ENCODE data around the gene LRRC4C.
"Not testable (repeated sequence)": the region's sequence is repeated elsewhere in the genome, so short reads cannot be mapped to it uniquely, and the experiment has no call there.

Gene LRRC4C

DNA sequence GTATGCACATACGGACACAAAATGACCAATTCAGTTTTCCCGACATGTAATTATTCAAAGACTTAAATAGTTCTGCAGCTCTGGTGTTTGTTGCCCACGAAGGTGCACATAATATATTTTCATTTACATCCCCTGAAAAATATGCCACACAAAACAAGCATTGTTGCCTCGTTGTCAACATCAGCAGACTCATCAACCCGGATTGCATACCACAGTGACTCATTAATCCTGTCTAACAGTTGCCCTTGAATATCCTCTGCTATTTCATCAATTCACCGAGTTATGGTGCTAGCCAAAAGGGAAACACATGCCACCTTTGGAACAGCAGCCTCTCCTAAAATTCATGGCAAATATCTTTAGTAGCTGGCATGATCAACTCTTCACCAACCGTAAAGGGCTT lies 582.2 kb downstream of the LRRC4C start:
- H3K36me3 Mint-ChIP-seq (ENCODE audit: low read depth), result no peaks in the 10 kb centered on the region

DNA sequence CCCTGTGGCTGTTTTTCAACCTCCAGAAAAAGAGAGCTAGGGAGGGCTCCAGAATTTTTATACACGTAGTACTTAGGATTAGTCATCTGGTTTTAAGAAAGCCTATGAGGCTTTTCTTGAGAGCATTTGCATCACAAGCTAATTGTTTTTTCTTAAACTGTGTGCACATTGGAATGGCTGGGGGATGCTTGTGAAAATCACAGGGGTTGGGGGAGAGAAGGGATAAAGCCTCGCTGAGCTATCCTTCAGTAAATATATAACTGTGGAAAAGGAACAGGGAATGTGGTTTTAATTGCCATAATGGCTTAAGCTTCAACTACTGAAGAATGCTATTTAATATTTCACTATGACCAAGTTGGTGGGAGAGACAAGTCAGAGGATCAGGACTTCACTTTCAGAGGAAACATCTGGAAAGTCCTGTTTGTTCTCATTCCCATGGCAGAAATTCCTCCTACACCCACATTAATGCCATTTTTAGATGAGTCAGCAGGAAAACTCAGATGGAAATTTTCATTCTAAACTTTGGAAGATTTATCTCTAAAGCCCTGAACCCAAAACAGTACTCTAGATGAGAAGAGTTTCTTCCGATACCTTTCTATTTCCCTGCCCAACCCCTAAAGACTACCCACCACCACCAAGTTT lies 591.3 kb downstream of the LRRC4C start:
- peaks cover 15% of the 10 kb centered on the region for H3K9me3 Mint-ChIP-seq
- no peak for DNase-seq
- H3K36me3 Mint-ChIP-seq (ENCODE audit: low read depth), result no peaks in the 10 kb centered on the region
- no peak overlapping the region for H3K4me3 Mint-ChIP-seq
- H3K27ac Mint-ChIP-seq, result no peak overlapping the region
- H3K4me1 Mint-ChIP-seq (ENCODE audit: low read depth), result no peaks in the 10 kb centered on the region
- H3K27me3 Mint-ChIP-seq, result no peaks in the 10 kb centered on the region

More for the DNA sequence above, 582.2 kb downstream of the LRRC4C start:
- no peak overlapping the region for H3K4me3 Mint-ChIP-seq
- H3K4me1 Mint-ChIP-seq (ENCODE audit: low read depth), result no peaks in the 10 kb centered on the region
- no peaks in the 10 kb centered on the region for H3K27me3 Mint-ChIP-seq
- DNase-seq, result no peak
- no peak overlapping the region for H3K27ac Mint-ChIP-seq
- peaks cover 24% of the 10 kb centered on the region for H3K9me3 Mint-ChIP-seq

DNA sequence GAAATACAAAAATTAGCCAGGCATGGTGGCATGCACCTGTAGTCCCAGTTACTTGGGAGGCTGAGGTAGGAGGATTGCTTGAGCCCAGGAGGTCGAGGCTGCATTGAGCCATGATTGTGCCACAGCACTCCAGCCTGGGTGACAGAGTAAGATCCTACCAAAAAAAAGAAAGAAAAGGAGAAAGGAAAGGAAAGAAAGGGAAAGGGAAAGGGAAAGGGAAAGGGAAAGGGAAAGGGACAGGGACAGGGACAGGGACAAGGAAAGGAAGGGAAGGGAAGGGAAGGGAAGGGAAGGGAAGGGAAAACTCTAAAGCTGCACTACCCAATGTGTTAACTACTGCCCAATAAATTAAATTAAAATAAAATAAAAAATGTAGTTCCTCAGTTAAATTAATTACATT lies 601.7 kb downstream of the LRRC4C start:
- H3K4me3 Mint-ChIP-seq; H3K27me3 Mint-ChIP-seq; H3K36me3 Mint-ChIP-seq (ENCODE audit: low read depth); H3K27ac Mint-ChIP-seq; DNase-seq; H3K4me1 Mint-ChIP-seq (ENCODE audit: low read depth): not testable (repeated sequence)
- H3K9me3 Mint-ChIP-seq, result peaks cover 25% of the 10 kb centered on the region

DNA sequence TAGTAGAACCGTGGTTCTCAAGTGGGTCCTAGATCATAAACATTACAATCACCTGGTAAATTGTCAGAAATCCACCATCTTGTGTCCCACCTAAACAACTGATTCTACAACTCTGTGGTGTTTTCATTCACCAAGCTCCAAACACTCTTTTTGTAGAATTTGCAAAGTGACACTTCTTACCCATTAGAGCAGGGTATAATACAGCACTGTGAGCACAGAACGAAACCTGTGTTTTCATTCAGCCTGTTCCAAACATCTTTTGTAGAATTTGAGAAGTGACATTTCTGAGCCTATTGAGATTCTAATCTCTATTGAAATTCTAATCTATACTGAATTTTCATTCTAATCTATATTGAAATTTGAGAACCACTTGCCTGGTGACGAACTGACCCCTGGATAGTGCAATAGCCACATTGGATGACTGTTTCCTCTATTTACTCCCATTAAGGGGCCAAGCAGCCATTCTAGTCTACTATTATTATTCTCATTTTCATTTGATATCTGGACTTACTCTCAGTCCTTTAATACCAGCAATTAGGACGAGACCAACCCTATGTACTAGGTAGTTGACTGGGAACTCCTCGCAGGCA lies 616.6 kb downstream of the LRRC4C start:
- DNase-seq, result no peak
- H3K4me1 Mint-ChIP-seq (ENCODE audit: low read depth), result no peaks in the 10 kb centered on the region
- no peak overlapping the region for H3K27ac Mint-ChIP-seq
- H3K4me3 Mint-ChIP-seq, result no peak overlapping the region
- no peaks in the 10 kb centered on the region for H3K36me3 Mint-ChIP-seq (ENCODE audit: low read depth)
- no peaks in the 10 kb centered on the region for H3K27me3 Mint-ChIP-seq
- peaks cover 23% of the 10 kb centered on the region for H3K9me3 Mint-ChIP-seq

DNA sequence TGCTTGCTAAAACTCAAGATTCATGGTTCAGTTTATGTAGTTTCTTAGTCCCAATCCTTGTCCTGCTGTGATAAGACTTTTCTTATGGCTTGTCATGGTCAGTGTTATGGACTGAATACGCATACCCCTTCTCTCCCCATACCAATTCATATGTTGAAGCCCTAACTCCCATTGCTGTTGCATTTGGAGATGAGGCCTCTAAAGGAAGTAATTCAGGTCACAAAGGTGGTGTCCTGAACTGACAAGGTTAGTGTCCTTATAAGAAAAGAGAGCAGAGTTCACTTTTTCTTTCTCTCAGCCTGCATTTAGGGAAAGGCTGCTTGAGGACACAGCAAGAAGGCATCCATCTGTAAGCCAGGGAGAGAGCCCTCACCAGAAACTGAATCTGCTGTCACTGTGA lies 618.2 kb downstream of the LRRC4C start:
- DNase-seq, result no peak
- Mint-ChIP-seq H3K4me1 (ENCODE audit: low read depth) (no peaks in the 10 kb centered on the region), H3K27me3 (no peaks in the 10 kb centered on the region), H3K36me3 (ENCODE audit: low read depth) (no peaks in the 10 kb centered on the region), H3K9me3 (peaks cover 21% of the 10 kb centered on the region), H3K4me3 (no peak overlapping the region), H3K27ac (no peak overlapping the region)

DNA sequence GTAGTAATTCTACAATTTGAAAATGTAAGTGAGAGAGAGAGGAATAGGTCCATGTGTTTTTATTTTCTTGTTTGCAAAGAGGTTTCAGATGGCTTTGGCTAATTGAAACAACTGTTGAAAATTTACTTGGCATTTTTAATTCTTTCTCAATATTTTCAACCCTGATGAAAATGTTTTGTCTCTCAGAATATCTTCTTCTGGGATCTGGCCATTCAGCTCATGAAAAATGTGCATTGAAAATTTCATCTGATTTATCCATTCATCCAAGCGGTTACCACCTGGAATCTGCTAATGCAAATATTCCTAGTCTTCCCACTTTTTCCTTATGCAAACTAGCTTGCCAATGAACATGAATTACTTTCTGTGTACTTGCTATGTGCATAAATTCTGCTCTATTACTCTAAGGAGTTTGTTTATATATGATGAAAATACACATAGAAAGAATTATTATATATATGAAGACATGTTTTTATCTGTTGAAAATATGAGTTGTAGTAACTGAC lies 621.2 kb downstream of the LRRC4C start:
- H3K9me3 Mint-ChIP-seq, result peaks cover 21% of the 10 kb centered on the region
- no peaks in the 10 kb centered on the region for H3K4me1 Mint-ChIP-seq (ENCODE audit: low read depth)
- no peak overlapping the region for H3K27ac Mint-ChIP-seq
- H3K27me3 Mint-ChIP-seq, result no peaks in the 10 kb centered on the region
- no peak overlapping the region for H3K4me3 Mint-ChIP-seq
- H3K36me3 Mint-ChIP-seq (ENCODE audit: low read depth), result no peaks in the 10 kb centered on the region
- no peak for DNase-seq

DNA sequence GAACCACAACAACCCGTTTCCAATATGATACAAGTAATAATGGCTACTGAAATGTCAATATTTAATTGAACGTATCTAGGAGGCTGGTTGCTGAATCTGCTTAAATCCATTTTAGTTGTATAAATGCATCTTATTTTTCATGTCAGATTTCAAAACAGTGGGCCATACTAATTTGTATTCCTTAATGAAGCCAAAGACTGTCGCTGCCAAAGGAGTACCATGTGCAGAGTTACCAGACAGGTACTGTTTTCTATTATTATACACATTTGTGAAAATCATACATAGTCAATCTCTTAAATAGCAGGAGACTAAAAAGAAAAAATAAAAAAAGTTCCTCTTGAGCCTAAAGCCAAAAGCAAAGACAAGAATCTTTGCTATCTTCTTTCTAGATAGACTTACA lies 632.3 kb downstream of the LRRC4C start:
- Mint-ChIP-seq H3K4me3 (no peak overlapping the region), H3K27ac (no peak overlapping the region), H3K9me3 (peaks cover 12% of the 10 kb centered on the region), H3K36me3 (ENCODE audit: low read depth) (no peaks in the 10 kb centered on the region), H3K4me1 (ENCODE audit: low read depth) (no peaks in the 10 kb centered on the region), H3K27me3 (no peaks in the 10 kb centered on the region)
- no peak for DNase-seq

DNA sequence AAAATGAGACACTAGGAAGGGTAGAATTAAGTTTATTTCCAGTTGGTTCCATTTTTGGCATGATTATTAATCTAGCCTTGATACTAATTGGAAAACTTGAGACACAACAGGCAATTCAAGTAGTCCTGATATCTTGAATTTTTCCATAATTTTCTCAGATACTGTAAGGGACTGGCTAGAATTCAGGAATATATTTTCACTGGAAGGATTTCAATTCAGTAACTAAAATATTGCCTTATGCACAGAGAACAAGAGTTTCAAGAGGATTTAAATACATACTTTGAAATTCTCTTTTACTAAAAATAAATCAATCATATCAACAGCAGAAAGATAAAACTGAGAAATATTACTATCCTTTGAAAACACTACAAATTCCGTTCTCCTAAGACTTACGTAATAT lies 632.9 kb downstream of the LRRC4C start:
- H3K4me3 Mint-ChIP-seq, result no peak overlapping the region
- H3K27me3 Mint-ChIP-seq, result no peaks in the 10 kb centered on the region
- H3K9me3 Mint-ChIP-seq, result peaks cover 14% of the 10 kb centered on the region
- H3K4me1 Mint-ChIP-seq (ENCODE audit: low read depth), result no peaks in the 10 kb centered on the region
- H3K36me3 Mint-ChIP-seq (ENCODE audit: low read depth), result no peaks in the 10 kb centered on the region
- no peak for DNase-seq
- H3K27ac Mint-ChIP-seq, result no peak overlapping the region

DNA sequence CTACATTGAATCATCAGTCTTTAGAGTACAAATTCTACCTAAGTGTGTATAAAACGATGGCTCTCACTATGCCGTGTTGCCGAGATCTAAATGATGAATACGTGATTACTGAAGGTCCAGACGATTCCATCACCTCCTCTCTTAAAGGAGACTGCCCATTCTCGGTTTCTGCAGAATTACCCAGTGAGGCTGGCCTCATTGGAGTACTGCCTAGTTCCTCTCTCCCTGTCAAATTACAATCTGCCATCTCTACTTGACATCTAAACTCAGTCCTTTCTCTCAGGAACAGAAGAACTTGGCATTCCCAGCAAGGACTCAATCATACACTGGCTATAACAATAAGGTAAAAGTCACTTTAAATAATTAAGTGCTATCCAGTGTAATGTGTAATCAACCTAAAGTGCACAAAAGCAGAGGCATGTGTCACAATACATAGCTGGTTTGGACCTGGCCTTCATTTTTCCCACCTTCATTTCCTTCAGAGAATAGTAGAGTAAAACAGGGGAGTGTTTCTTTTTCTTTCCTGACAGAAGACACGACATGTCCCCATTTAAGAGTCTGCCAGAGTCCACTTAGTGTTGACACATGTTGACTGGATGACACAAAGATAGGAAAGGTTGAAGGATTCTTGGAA lies 634.1 kb downstream of the LRRC4C start:
- H3K27me3 Mint-ChIP-seq, result no peaks in the 10 kb centered on the region
- DNase-seq, result no peak
- H3K4me1 Mint-ChIP-seq (ENCODE audit: low read depth), result no peaks in the 10 kb centered on the region
- no peak overlapping the region for H3K4me3 Mint-ChIP-seq
- no peaks in the 10 kb centered on the region for H3K36me3 Mint-ChIP-seq (ENCODE audit: low read depth)
- no peak overlapping the region for H3K27ac Mint-ChIP-seq
- H3K9me3 Mint-ChIP-seq, result peaks cover 14% of the 10 kb centered on the region

DNA sequence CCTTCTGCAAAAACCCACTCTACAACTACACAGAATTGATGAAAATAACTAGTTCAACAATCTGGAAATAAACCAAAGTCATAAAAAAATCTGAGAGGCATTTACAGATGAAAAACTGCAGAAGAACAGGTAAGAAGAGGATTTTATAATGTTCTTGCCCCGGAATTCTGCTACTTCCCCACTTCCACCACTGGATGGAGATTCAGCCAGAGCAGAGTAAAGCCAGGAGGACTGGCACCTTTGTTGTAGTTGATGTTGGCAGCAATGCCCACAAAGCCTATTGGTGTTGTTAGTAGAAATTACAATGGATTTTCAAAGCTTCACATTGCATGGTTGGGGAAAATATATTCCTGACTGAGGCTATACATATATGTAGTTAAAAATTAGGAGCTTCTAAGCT lies 640.2 kb downstream of the LRRC4C start:
- Mint-ChIP-seq H3K27ac (no peak overlapping the region), H3K27me3 (no peaks in the 10 kb centered on the region), H3K9me3 (peaks cover 32% of the 10 kb centered on the region), H3K4me3 (no peak overlapping the region), H3K36me3 (ENCODE audit: low read depth) (no peaks in the 10 kb centered on the region), H3K4me1 (ENCODE audit: low read depth) (no peaks in the 10 kb centered on the region)
- no peak for DNase-seq

DNA sequence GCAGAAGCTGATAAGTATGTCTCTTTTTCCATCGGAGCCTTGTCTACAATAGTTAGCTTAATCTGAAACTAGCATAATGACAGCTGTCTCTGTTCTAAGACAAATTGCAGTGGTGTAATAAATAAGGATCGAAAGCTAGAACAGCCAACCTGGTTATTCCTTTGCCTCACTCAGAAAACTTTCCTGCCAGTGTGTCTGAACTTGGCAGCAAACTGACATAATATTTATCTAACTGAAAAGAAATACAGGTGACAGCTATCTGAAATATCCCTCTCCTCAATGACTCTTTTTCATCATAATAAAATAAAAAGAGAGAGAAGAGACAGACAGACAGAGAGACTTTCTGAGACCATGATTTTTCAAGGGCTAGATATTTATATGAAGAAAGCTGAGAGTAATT lies 642.5 kb downstream of the LRRC4C start:
- H3K4me1 Mint-ChIP-seq (ENCODE audit: low read depth), result no peaks in the 10 kb centered on the region
- no peak overlapping the region for H3K4me3 Mint-ChIP-seq
- H3K27me3 Mint-ChIP-seq, result no peaks in the 10 kb centered on the region
- DNase-seq, result no peak
- H3K27ac Mint-ChIP-seq, result no peak overlapping the region
- no peaks in the 10 kb centered on the region for H3K36me3 Mint-ChIP-seq (ENCODE audit: low read depth)
- H3K9me3 Mint-ChIP-seq, result peaks cover 26% of the 10 kb centered on the region

DNA sequence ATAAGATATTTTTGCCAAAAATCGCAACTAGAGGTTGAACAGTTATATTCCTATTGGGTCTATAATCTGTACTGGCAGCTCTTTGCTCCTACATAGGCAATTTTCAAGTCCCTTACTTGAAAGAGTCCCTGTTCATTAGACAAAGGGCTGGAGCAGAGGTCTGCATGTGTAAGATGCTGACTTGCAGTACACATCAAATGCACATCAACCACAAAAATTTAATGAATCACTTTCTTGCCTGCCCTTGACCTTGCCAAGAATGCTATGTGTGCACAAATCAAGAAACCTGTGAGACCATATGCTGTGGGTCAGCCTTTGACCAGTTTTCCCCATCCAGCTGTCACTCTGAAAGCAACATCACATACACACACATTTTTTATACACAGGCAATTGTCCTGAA lies 661.5 kb downstream of the LRRC4C start:
- H3K27me3 Mint-ChIP-seq, result no peaks in the 10 kb centered on the region
- DNase-seq, result no peak
- H3K36me3 Mint-ChIP-seq (ENCODE audit: low read depth), result no peaks in the 10 kb centered on the region
- H3K4me1 Mint-ChIP-seq (ENCODE audit: low read depth), result no peaks in the 10 kb centered on the region
- H3K27ac Mint-ChIP-seq, result no peak overlapping the region
- H3K4me3 Mint-ChIP-seq, result no peak overlapping the region
- peaks cover 24% of the 10 kb centered on the region for H3K9me3 Mint-ChIP-seq

DNA sequence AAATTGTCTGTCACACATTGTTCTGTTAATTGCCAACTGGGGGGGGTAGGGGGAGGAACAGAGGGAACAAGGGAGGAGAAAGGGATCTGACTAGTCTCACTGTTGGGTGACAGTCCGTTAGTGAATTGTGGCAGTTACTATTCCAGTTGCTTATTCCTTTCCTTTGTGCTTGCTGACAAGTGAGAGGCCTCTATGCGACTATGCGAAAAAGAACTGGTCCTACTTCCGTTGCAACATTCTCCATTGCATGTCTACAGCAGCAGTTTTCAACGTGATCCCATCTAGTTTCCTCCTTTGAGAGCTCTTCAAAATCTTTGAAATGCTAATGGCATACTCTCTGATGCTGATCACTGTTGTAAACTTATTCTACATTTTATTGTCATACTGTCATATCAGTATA lies 672.2 kb downstream of the LRRC4C start:
- Mint-ChIP-seq H3K27me3 (no peaks in the 10 kb centered on the region), H3K4me3 (no peak overlapping the region), H3K9me3 (peaks cover 46% of the 10 kb centered on the region), H3K27ac (no peak overlapping the region), H3K36me3 (ENCODE audit: low read depth) (no peaks in the 10 kb centered on the region), H3K4me1 (ENCODE audit: low read depth) (no peaks in the 10 kb centered on the region)
- no peak for DNase-seq

DNA sequence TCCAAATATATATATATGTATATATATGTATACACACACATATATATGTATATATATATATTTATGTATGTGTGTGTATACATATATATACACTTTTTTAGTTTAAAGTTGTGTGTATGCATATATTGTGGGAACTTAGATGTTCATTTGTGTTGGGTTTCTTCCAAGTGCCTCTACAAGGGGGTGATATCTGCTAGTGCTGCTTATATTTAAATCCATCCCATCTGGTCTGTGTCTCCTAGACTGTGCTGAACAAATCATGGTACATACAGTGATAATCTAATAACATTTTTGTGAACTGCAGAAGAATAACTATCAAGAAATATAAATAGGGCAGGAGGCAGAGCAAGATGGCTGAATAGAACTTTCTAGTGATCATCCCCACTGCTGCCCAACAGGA lies 696.4 kb downstream of the LRRC4C start:
- H3K9me3 Mint-ChIP-seq, result peaks cover 33% of the 10 kb centered on the region
- no peaks in the 10 kb centered on the region for H3K36me3 Mint-ChIP-seq (ENCODE audit: low read depth)
- no peaks in the 10 kb centered on the region for H3K4me1 Mint-ChIP-seq (ENCODE audit: low read depth)
- H3K27me3 Mint-ChIP-seq, result no peaks in the 10 kb centered on the region
- H3K27ac Mint-ChIP-seq, result no peak overlapping the region
- DNase-seq, result no peak
- no peak overlapping the region for H3K4me3 Mint-ChIP-seq

DNA sequence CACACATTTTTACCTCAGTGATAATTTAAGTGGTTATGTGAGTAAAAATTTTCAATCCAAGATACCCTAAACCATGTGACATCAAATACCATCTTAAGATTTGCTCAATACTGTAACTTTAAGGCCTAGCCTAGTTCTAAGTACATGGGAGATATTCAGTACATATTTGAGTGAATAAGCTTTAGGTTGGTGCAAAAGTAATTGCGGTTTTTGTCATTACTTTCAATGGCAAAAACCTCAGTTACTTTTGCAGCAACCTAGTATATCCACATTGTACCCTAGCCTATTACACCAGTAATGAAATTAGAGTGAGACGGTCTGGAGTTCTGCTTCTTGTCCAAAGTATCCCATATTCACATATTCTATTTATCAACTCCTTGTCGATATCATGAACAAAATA lies 700.1 kb downstream of the LRRC4C start:
- no peak for DNase-seq
- no peak overlapping the region for H3K4me3 Mint-ChIP-seq
- H3K27ac Mint-ChIP-seq, result no peak overlapping the region
- no peaks in the 10 kb centered on the region for H3K36me3 Mint-ChIP-seq (ENCODE audit: low read depth)
- H3K9me3 Mint-ChIP-seq, result peaks cover 25% of the 10 kb centered on the region
- H3K27me3 Mint-ChIP-seq, result no peaks in the 10 kb centered on the region
- no peaks in the 10 kb centered on the region for H3K4me1 Mint-ChIP-seq (ENCODE audit: low read depth)

Measured in activated T-cell treated with anti-CD3 and anti-CD28 coated beads, Interleukin-2, amount 50 U/mL, for 24 hours (primary cell).